Left lung (tissue), 14 donors: ENCODE measurements around the gene TTYH1. TPM values are rescaled to one million over a fixed set of nuclear protein-coding genes. Genes with fewer than 3 reads are reported as not detected.
"Not testable (repeated sequence)": the region's sequence is repeated elsewhere in the genome, so short reads cannot be mapped to it uniquely, and the experiment has no call there.

Experiments
- ATAC-seq: fragments of 200-7000 bp; cut with Tn5 transposase; one replicate; pipeline ENCODE4 v1.9.1; 2020; ENCODE audit warnings: moderate library complexity
- DNase-seq, 4 donors: peaks; one replicate each; pipeline ENCODE4 v3.0.0-alpha.2; 2013 to 2020
- H3K27ac ChIP-seq, 2 donors: fragments of 200-600 bp; sonication (generic) in 1 of 2; one replicate each; pipeline versions ENCODE4 v1.5.0 to v1.8.0; 2020 to 2021
- H3K27me3 ChIP-seq, 2 donors: fragments of 200-600 bp; sonication (generic) in 1 of 2; one replicate each; pipeline versions ENCODE4 v1.5.0 to v1.8.0; 2020 to 2021
- H3K36me3 ChIP-seq, 2 donors: fragments of 200-600 bp; sonication (generic) in 1 of 2; one replicate each; pipeline versions ENCODE4 v1.5.0 to v1.8.0; 2020 to 2021
- H3K4me1 ChIP-seq, 2 donors: fragments of 200-600 bp; one replicate each; pipeline ENCODE4 v1.8.0; 2021
- H3K4me3 ChIP-seq, 2 donors: fragments of 200-600 bp; sonication (generic) in 1 of 2; one replicate each; pipeline versions ENCODE4 v1.5.0 to v1.8.0; 2020 to 2021; ENCODE audit warnings: mild to moderate bottlenecking in 1 of 2
- H3K9me3 ChIP-seq, 2 donors: fragments of 200-600 bp; sonication (generic) in 1 of 2; one replicate each; pipeline versions ENCODE4 v1.5.0 to v1.8.0; 2020 to 2021
- CTCF ChIP-seq, 2 donors: fragments of 200-600 bp; sonication (generic) in 1 of 2; IDR thresholded peaks; one replicate each; pipeline versions ENCODE4 v1.5.0 to v1.8.0; 2021; ENCODE audit warnings: antibody characterized with exemption in 2 of 2
- intact Hi-C, 2 donors: fragments of 100-400 bp; cut with DNase I; formaldehyde crosslinking; loops; one replicate each; pipeline versions ENCODE4 v1.11.2 to v1.14.2; 2022
- long read RNA-seq, 12 donors: library from polyadenylated mRNA in 2 of 12; unstranded in 2 of 12; transcript quantifications; one replicate each; pipeline ENCODE4 v2.0.0 and lab custom pipeline, GENCODE V29; 2019 to 2026
- polyA plus RNA-seq, 6 donors: library from polyadenylated mRNA; unstranded; fragments of 120-200 nt; gene quantifications; one replicate each; pipeline ENCODE4 v1.2.1, GENCODE V29; 2013; ENCODE audit not compliant: insufficient read length in 6 of 6
- total RNA-seq, 2 donors: library from RNA; stranded (reverse); fragmentation: NEBNext Ultra II Directional; extraction: Animal tissue kit (Norgen Biotek cat#: 25700); gene quantifications; one replicate each; pipeline ENCODE4 v1.2.1, GENCODE V29; 2021
- donor health status: DM: no; HTN: yes; CAD: no.
- donor health status: DM: no; HTN: no; CAD: no.

Gene TTYH1
- total RNA-seq (not detected), polyA plus RNA-seq (10 to 100 TPM in 1 of 6 donors, 1 to 10 TPM in 5; 2.3 to 13.4 (median 4.7) TPM)
- long read RNA-seq, donor 1, partial matches to known transcripts = 0 of 1 reads
- long read RNA-seq, donor 1, other reads (novel, unspliced or antisense) = 0 of 1 reads
- long read RNA-seq, donor 2, partial matches to known transcripts = 0 of 1 reads
- long read RNA-seq, donor 2, other reads (novel, unspliced or antisense) = 0 of 1 reads
- long read RNA-seq, donor 3, partial matches to known transcripts = 0 of 5 reads
- long read RNA-seq, donor 3, other reads (novel, unspliced or antisense) = 0 of 5 reads
- long read RNA-seq, donor 4 = 0 reads
- long read RNA-seq, donor 5, partial matches to known transcripts = 0 of 2 reads
- long read RNA-seq, donor 5, other reads (novel, unspliced or antisense) = 0 of 2 reads
- long read RNA-seq, donor 6 = 0 reads
- long read RNA-seq, donor 7 = 0 reads
- long read RNA-seq, donor 8 = 0 reads
- long read RNA-seq, donor 9 = 0 reads
- long read RNA-seq, donor 10 = 0 reads
- long read RNA-seq, donor 11 = 0 reads
- long read RNA-seq, donor 12 = 0 reads

GRCh38 chr19:54415208-54415900 is at the start of gene TTYH1:
Gene TTYH1 (plus strand): TSS chr19:54415464. CDS start chr19:54415553, 89 bp downstream.
- Histone ChIP-seq H3K9me3 (no peaks in the 10 kb centered on the region), H3K36me3 (no peaks in the 10 kb centered on the region), H3K27ac (no peak within 1 kb of the TSS), H3K27me3 (peaks cover 32 to 85% of the 10 kb centered on the region in 2 donors), H3K4me3 (no peak within 1 kb of the TSS), H3K4me1 (peaks cover 0 to 13% of the 10 kb centered on the region in 2 donors)
- DNase-seq = peak in 1 of 4 donors; percentile 68
- intact Hi-C loops = no loop called here
- TF ChIP-seq CTCF (IDR thresholded peaks at IDR 0.05) = peak in 1 of 2 donors; percentile 22
- ATAC-seq = no peak

GRCh38 chr19:54365798-54366197 is 49.5 kb upstream of the TTYH1 start:
- peak overlapping the region; percentile 75 to 96 for H3K27ac ChIP-seq

GRCh38 chr19:54366811-54367210 is 48.5 kb upstream of the TTYH1 start:
- intact Hi-C loops = no loop called here
- Histone ChIP-seq H3K4me1 (peaks cover 0 to 39% of the 10 kb centered on the region in 2 donors), H3K27ac (peak overlapping the region in 1 of 2 donors; percentile 96)

More at GRCh38 chr19:54365798-54366197, 49.5 kb upstream of the TTYH1 start:
- H3K36me3 ChIP-seq, intact Hi-C loops, ATAC-seq, H3K9me3 ChIP-seq, DNase-seq, H3K27me3 ChIP-seq: not testable (repeated sequence)
- H3K4me1 ChIP-seq = peaks cover 0 to 33% of the 10 kb centered on the region in 2 donors
- peak overlapping the region in 1 of 2 donors; percentile 47 for H3K4me3 ChIP-seq

GRCh38 chr19:54369082-54369687 is 46.1 kb upstream of the TTYH1 start:
- Histone ChIP-seq H3K27me3 (peaks cover 0 to 5% of the 10 kb centered on the region in 2 donors), H3K36me3 (no peaks in the 10 kb centered on the region), H3K27ac (peak overlapping the region in 1 of 2 donors; percentile 91), H3K4me1 (peaks cover 0 to 55% of the 10 kb centered on the region in 2 donors), H3K4me3 (peak overlapping the region in 1 of 2 donors; percentile 32), H3K9me3 (no peaks in the 10 kb centered on the region)
- ATAC-seq = no peak
- no peak for TF ChIP-seq CTCF (IDR thresholded peaks at IDR 0.05)
- DNase-seq = no peak
- intact Hi-C loops = no loop called here

More at GRCh38 chr19:54366811-54367210, 48.5 kb upstream of the TTYH1 start:
- TF ChIP-seq CTCF (IDR thresholded peaks at IDR 0.05) = no peak
- no peak for DNase-seq
- no peak for ATAC-seq
- Histone ChIP-seq H3K27me3 (peaks cover 0 to 5% of the 10 kb centered on the region in 2 donors), H3K4me3 (no peak overlapping the region), H3K9me3 (no peaks in the 10 kb centered on the region), H3K36me3 (no peaks in the 10 kb centered on the region)

GRCh38 chr19:54369688-54370433 is 45.4 kb upstream of the TTYH1 start:
- H3K4me3 ChIP-seq = peak overlapping the region in 1 of 2 donors; percentile 32

GRCh38 chr19:54370434-54370796 is 44.8 kb upstream of the TTYH1 start:
- peaks cover 0 to 63% of the 10 kb centered on the region in 2 donors for H3K4me1 ChIP-seq
- H3K36me3 ChIP-seq, intact Hi-C loops, H3K27me3 ChIP-seq, H3K9me3 ChIP-seq, DNase-seq, ATAC-seq: not testable (repeated sequence)
- H3K4me3 ChIP-seq = peak overlapping the region in 1 of 2 donors; percentile 18
- peak overlapping the region in 1 of 2 donors; percentile 91 for H3K27ac ChIP-seq

More at GRCh38 chr19:54369688-54370433, 45.4 kb upstream of the TTYH1 start:
- intact Hi-C loops, H3K9me3 ChIP-seq, DNase-seq, H3K36me3 ChIP-seq, H3K27me3 ChIP-seq: not testable (repeated sequence)
- H3K27ac ChIP-seq = peak overlapping the region in 1 of 2 donors; percentile 91
- H3K4me1 ChIP-seq = peaks cover 0 to 60% of the 10 kb centered on the region in 2 donors
- ATAC-seq = peak; percentile 51

- H3K4me3 ChIP-seq, H3K9me3 ChIP-seq, H3K36me3 ChIP-seq, H3K27me3 ChIP-seq, intact Hi-C loops, DNase-seq, ATAC-seq: not testable (repeated sequence)
- H3K4me1 ChIP-seq = peaks cover 0 to 60% of the 10 kb centered on the region in 2 donors
- peak overlapping the region in 1 of 2 donors; percentile 91 for H3K27ac ChIP-seq
These were observed 43.8 kb upstream of the TTYH1 start for GRCh38 chr19:54371453-54371852.
